NCI-H2107 treated with DMSO at 0.1 percent for 48 hours (cell line): ENCODE results near the gene EBNA1BP2.
"Not testable (repeated sequence)": the region's sequence is repeated elsewhere in the genome, so short reads cannot be mapped to it uniquely, and the experiment has no call there.

ENCODE experiments used
- DNase-seq: peaks from one replicate; lab custom pipeline; 2025; ENCODE audit not compliant: unreplicated experiment; lab: John Stamatoyannopoulos, UW

EBNA1BP2 gene

DNA sequence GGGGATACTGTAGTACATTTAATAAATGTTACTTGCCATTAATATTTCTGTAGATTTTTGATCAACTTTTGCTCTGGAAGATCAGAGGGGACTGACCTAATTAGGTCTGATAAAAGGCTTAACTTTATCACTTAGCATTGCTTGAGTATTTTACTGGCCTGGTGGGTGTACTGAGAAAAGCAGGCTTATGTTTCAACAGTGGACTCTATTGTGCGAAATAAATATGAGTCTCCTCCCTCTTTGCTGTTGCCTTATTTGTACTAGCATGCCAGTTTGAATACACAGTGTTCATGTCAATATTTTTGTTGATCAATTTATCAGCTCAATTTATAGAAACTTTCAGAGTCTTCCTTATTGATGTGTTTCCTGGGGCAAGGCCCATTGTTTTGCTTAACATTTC, 49.1 kb downstream of the EBNA1BP2 start:
- DNase-seq, result no peak

DNA sequence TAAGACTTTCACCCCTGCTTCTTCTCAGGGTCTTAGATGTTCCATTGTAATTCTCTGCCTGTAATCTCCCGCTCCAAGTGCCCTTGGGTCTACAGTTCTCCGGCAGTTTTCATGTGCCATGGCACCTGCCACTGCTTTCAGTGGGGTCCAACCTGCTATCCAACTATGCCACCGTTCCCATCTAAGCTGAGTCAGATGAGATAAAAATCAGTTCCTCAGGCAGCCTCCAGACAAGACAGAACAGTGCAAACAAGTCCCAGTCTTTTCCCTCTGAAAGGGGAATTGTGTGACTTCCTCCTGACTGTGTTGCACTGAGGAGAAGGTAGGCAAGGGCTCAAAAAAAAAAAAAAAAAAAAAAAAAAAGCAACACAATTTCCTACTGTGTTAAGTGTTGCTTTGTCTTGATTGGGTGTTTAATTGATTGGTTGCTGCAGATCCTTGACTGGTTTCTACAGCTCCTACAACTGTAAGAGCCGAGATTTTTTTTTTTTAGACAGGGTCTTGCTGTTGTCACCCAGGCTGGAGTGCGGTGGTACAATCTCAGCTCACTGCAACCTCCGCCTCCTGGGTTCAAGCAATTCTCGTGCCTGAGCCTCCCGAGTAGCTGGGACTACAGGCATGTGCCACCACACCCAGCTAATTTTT, 50.7 kb downstream of the EBNA1BP2 start:
- no peak for DNase-seq

DNA sequence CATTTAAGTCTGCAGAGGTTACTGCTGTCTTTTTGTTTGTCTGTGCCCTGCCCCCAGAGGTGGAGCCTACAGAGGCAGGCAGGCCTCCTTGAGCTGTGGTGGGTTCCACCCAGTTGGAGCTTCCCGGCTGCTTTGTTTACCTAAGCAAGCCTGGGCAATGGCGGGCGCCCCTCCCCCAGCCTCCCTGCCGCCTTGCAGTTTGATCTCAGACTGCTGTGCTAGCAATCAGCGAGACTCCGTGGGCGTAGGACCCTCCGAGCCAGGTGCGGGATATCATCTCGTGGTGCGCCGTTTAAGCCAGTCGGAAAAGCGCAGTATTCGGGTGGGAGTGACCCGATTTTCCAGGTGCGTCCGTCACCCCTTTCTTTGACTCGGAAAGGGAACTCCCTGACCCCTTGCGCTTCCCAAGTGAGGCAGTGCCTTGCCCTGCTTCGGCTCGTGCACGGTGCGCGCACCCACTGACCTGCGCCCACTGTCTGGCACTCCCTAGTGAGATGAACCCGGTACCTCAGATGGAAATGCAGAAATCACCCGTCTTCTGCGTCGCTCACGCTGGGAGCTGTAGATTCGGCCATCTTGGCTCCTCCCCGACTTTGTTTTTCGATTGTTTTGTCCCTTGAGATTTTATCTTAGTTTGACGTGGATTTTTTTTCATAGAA, 52.0 kb downstream of the EBNA1BP2 start:
- DNase-seq, result not testable (repeated sequence)
